Liver (tissue), 3 donors: ENCODE measurements around the gene CMTM4.

Source experiments
- ATF3 ChIP-seq: IDR thresholded peaks from 2 replicates; pipeline ENCODE4 v1.6.1; 2016; ENCODE audit warnings: antibody characterized with exemption
- CTCF ChIP-seq: fragments of 150-350 bp; IDR thresholded peaks from 2 replicates; pipeline ENCODE4 v1.5.1; 2017; ENCODE audit warnings: improper control_type of control experiment, low read depth, low read length; ENCODE audit not compliant: missing input control
- EGR1 ChIP-seq, 2 donors: IDR thresholded peaks; 2 replicates each; pipeline ENCODE4 v1.6.1; 2016 to 2018; ENCODE audit warnings: antibody characterized with exemption in 2 of 2, low read depth in 2 of 2
- JUND ChIP-seq, 2 donors: IDR thresholded peaks; 2 replicates each; pipeline ENCODE4 v1.6.1; 2016; ENCODE audit warnings: antibody characterized with exemption in 2 of 2
- MAX ChIP-seq: IDR thresholded peaks from 2 replicates; pipeline ENCODE4 v1.6.1; 2016; ENCODE audit warnings: antibody characterized with exemption
- RAD21 ChIP-seq, 2 donors: IDR thresholded peaks; 2 replicates each; pipeline ENCODE4 v1.6.1; 2016; ENCODE audit warnings: antibody characterized with exemption in 2 of 2, mild to moderate bottlenecking in 2 of 2
- REST ChIP-seq: IDR thresholded peaks from 2 replicates; pipeline ENCODE4 v1.6.1; 2016; ENCODE audit warnings: antibody characterized with exemption, mild to moderate bottlenecking
- RXRA ChIP-seq, 2 donors: IDR thresholded peaks; 2 replicates each; pipeline ENCODE4 v1.6.1; 2017 to 2018; ENCODE audit warnings: antibody characterized with exemption in 2 of 2, mild to moderate bottlenecking in 1 of 2
- donor health status: healthy.
- donor health status: healthy.

- no peak for TF ChIP-seq CTCF
- TF ChIP-seq ATF3 = no peak
- TF ChIP-seq MAX = no peak
- no peak for TF ChIP-seq RXRA (IDR thresholded peaks at IDR 0.05)
- no peak for TF ChIP-seq RAD21 (IDR thresholded peaks at IDR 0.05)
- TF ChIP-seq JUND (IDR thresholded peaks at IDR 0.05) = no peak
- no peak for TF ChIP-seq EGR1 (IDR thresholded peaks at IDR 0.05; ENCODE audit: low read depth in 2 of 2)
- TF ChIP-seq REST = no peak
Observed at GRCh38 chr16:66623755-66624154, 72.8 kb downstream of the CMTM4 start.
